ENCODE data around the gene RIMBP2. TPM values are rescaled to one million over a fixed set of nuclear protein-coding genes. Genes with fewer than 3 reads are reported as not detected.

RIMBP2 gene
- total RNA-seq, 2 donors from 2014 or later: 0.14 TPM; not detected in 1

DNA sequence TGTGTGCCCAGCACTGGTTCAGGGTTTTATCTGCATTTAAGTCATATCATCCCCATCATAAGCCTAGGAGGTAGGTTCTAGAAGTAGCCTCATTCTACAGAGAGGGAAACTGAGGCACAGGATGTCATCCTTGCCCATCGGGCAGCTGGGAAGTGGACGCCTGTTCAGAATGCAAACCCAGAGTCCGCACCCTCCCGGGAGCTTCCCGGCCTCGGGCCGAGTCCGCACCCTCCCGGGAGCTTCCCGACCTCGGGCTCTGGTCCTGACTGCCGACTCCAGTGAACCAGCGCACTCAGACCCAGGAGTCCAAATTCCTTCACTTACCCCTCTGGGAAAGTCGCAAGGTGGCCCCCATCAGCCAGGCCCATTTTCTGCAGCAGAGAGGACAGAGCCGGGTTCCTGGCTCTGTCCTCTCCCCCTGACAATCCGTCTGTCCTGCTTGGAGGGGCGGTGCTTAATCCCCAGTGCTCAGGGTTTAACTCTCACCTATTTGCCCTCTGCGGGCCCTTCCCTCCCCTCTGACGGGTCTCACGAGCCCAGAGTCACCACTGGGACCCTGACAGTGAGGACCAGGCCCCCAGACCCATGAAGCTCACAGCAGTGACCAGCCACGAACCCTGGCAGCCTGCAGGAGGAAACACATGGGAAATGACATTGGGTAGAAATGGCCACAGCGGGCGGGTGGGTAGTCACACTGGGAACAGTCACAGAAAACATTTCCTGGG is 236.5 kb downstream of the RIMBP2 start:
- Mint-ChIP-seq H3K27me3 (ENCODE audit: low read depth) (no peaks in the 10 kb centered on the region), H3K27ac (no peak overlapping the region), H3K4me1 (ENCODE audit: low read depth) (no peaks in the 10 kb centered on the region), H3K4me3 (no peak overlapping the region), H3K36me3 (ENCODE audit: insufficient read depth in 2 of 2) (no peaks in the 10 kb centered on the region), H3K9me3 (no peaks in the 10 kb centered on the region)
- ATAC-seq (replicated peaks in 1 of 2) (no peak), DNase-seq (no peak)

GRCh38 chr12:130478786-130479185 is 237.3 kb downstream of the RIMBP2 start:
- no peaks in the 10 kb centered on the region for H3K4me1 Mint-ChIP-seq (ENCODE audit: low read depth)
- no peak for ATAC-seq (replicated peaks in 1 of 2)
- no peak overlapping the region for H3K4me3 Mint-ChIP-seq
- no peaks in the 10 kb centered on the region for H3K9me3 Mint-ChIP-seq
- no peak for DNase-seq
- no peaks in the 10 kb centered on the region for H3K27me3 Mint-ChIP-seq (ENCODE audit: low read depth)
- no peaks in the 10 kb centered on the region for H3K36me3 Mint-ChIP-seq (ENCODE audit: insufficient read depth in 2 of 2)
- no peak overlapping the region for H3K27ac Mint-ChIP-seq

DNA sequence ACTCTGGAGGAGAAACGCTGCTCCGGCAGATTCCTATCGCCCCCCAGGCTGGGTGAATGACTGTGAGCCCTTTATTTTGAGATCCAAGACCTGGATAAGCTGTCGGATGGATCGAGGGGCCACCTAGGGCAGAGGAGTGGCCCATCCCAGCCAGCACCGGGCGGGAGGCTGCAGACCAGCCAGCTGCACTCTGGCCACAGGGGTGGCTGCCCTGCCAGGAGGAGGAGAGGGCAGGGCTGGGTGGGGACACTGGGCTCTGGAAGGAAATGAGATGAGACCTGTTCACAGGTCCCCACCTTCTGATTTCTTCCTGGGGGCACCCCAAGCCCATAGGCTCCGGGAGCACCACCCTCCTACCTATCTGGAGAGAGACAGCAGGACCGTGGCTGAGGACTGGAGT is 238.4 kb downstream of the RIMBP2 start:
- ATAC-seq (replicated peaks in 1 of 2): no peak
- Mint-ChIP-seq H3K27me3 (ENCODE audit: low read depth) (no peaks in the 10 kb centered on the region), H3K4me3 (no peak overlapping the region), H3K27ac (no peak overlapping the region), H3K36me3 (ENCODE audit: insufficient read depth in 2 of 2) (no peaks in the 10 kb centered on the region), H3K4me1 (ENCODE audit: low read depth) (no peaks in the 10 kb centered on the region), H3K9me3 (no peaks in the 10 kb centered on the region)
- DNase-seq: no peak

- no peak overlapping the region for H3K27ac Mint-ChIP-seq
- H3K9me3 Mint-ChIP-seq: no peaks in the 10 kb centered on the region
- DNase-seq (no peak), ATAC-seq (replicated peaks in 1 of 2) (no peak)
- H3K27me3 Mint-ChIP-seq (ENCODE audit: low read depth): no peaks in the 10 kb centered on the region
- no peaks in the 10 kb centered on the region for H3K4me1 Mint-ChIP-seq (ENCODE audit: low read depth)
- H3K36me3 Mint-ChIP-seq (ENCODE audit: insufficient read depth in 2 of 2): no peaks in the 10 kb centered on the region
- H3K4me3 Mint-ChIP-seq: no peak overlapping the region
These were observed 238.8 kb downstream of the RIMBP2 start for GRCh38 chr12:130477266-130477665.

DNA sequence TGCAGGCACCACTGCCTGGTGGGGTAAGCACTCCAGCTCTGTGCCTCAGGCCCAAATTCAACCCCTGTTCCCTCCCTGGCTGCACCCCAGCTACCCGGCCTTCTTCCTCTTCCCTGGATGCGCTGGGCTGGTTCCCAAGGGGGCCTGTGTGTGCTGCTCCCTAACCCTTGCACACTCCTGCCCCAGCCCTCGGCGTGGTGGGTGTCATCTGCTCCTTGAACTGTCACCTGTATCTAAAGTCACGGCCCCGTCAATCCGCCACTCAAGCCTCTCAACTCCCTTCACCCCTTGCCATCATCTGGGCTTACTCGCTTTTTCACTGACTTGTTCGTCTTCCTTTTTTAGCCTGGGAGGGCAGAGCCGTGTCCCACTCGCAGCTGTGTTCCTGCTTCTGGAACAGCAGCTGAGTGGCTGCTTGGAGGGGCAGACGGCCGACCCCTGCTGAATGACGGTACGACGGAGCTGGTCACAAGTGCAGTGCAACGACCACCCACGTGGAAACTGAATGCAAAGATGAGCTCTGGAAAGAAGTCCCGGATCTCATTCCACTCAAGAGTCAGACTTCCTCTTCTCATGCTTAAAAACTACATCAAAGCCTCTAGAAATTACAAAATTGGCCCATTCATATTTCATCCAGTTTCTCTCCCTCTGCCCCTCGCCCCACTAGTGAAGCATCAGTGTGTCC is 239.5 kb downstream of the RIMBP2 start:
- H3K4me1 Mint-ChIP-seq (ENCODE audit: low read depth): no peaks in the 10 kb centered on the region
- H3K9me3 Mint-ChIP-seq: no peaks in the 10 kb centered on the region
- no peaks in the 10 kb centered on the region for H3K36me3 Mint-ChIP-seq (ENCODE audit: insufficient read depth in 2 of 2)
- DNase-seq (no peak), ATAC-seq (replicated peaks in 1 of 2) (no peak)
- no peaks in the 10 kb centered on the region for H3K27me3 Mint-ChIP-seq (ENCODE audit: low read depth)
- no peak overlapping the region for H3K27ac Mint-ChIP-seq
- H3K4me3 Mint-ChIP-seq: no peak overlapping the region

DNA sequence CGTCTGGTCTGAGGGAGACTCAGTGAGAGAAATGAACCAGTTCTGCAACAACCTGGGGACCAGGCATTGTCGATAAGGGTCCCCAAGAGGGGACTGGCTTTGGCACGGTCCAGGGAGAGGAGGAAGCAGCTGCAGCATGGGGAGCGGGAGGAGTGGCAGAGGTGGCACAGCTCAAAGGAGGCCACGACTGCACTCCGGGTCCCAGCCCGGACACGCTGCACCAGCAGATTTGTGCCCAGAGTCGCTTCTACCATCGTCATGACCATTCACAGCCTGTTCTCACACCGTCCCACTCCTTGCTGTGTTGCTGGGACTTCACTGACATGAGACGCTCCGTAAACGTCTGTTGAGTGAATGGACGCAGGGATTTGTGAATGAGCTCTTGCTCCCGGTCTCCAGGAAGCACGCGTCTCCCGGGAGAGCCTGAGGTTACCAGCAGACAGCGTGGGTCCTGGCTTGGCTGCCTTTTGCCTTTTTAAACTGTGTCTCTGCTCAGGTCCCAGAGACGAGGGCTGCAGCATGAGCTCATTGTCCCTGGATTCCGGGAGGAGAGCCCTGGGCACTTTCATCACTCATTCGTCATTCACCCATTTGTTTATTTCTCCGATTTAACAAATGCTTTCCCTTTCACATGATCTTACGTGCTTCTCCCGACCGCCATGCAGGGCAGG is 241.4 kb downstream of the RIMBP2 start:
- Mint-ChIP-seq H3K4me1 (ENCODE audit: low read depth) (no peaks in the 10 kb centered on the region), H3K27me3 (ENCODE audit: low read depth) (no peaks in the 10 kb centered on the region), H3K9me3 (no peaks in the 10 kb centered on the region), H3K27ac (no peak overlapping the region), H3K36me3 (ENCODE audit: insufficient read depth in 2 of 2) (no peaks in the 10 kb centered on the region), H3K4me3 (no peak overlapping the region)
- no peak for ATAC-seq (replicated peaks in 1 of 2)
- no peak for DNase-seq

DNA sequence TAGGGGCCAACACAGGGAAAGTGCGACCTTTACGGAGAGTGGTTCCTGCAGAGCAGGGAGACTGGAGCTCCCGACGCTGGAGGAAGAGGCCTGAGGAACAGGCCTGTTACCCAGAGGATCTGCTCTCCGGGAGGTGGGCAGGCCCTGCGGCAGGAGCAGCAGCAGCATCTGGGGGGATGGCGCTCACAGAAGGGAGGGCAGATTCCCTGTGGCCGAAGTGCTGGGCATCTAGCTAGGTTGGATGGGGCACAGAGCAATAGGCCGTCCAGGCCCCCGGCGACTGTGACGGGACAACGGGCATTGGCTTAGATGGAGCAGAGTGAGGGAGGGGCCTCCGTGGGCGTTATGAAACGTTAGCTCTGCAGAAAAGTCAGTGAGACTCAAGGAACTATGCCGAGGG is 242.8 kb downstream of the RIMBP2 start:
- DNase-seq: no peak
- ATAC-seq (replicated peaks in 1 of 2): no peak
- H3K36me3 Mint-ChIP-seq (ENCODE audit: insufficient read depth in 2 of 2): no peaks in the 10 kb centered on the region
- H3K9me3 Mint-ChIP-seq: no peaks in the 10 kb centered on the region
- no peaks in the 10 kb centered on the region for H3K27me3 Mint-ChIP-seq (ENCODE audit: low read depth)
- no peak overlapping the region for H3K27ac Mint-ChIP-seq
- no peaks in the 10 kb centered on the region for H3K4me1 Mint-ChIP-seq (ENCODE audit: low read depth)
- H3K4me3 Mint-ChIP-seq: no peak overlapping the region

DNA sequence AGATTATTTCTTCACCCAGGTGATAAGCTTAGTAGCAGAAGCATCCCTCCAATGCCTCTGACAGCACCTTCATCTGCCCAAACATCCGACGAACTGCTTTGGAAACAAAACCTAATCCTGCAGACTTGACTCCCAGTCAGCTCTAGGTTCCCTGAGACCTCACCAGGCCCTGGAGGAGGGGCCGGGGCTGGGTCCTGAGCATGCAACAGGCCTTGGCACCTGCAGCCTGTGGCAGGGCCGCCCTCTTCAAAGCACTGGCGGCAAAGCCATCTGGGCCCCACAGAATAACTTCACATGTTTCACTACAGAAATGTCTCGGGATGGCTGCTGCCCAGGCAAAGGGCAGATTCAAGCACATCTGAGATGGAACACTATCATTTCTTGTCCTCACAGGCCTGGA is 245.1 kb downstream of the RIMBP2 start:
- Mint-ChIP-seq H3K9me3 (peaks cover 5 to 6% of the 10 kb centered on the region in 2 donors), H3K4me1 (ENCODE audit: low read depth) (no peaks in the 10 kb centered on the region), H3K4me3 (no peak overlapping the region), H3K36me3 (ENCODE audit: insufficient read depth in 2 of 2) (peaks cover 0 to 2% of the 10 kb centered on the region in 2 donors), H3K27me3 (ENCODE audit: low read depth) (no peaks in the 10 kb centered on the region), H3K27ac (no peak overlapping the region)
- no peak for ATAC-seq (replicated peaks in 1 of 2)
- no peak for DNase-seq

DNA sequence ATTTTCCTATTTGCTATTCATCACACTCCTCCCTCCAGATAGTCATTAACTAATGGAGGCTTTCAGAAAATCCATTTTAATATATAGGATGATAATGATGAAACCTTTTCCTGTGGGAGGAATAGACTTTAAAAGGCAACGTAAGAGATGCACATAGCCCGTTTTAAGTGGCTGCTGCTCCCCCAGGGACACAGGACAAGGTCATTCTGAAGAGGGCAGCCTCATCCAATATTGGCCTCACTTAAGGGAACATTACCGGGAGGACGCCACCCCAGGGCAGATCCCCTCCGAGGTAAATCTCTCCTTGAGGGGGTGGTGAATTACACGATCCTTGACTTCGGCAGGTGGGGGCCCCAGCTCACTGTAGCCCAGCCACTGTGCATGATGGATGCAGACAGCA is 246.5 kb downstream of the RIMBP2 start:
- ATAC-seq (replicated peaks in 1 of 2) (no peak), DNase-seq (no peak)
- Mint-ChIP-seq H3K27me3 (ENCODE audit: low read depth) (no peaks in the 10 kb centered on the region), H3K9me3 (peaks cover 6% of the 10 kb centered on the region in 2 donors), H3K4me3 (no peak overlapping the region), H3K4me1 (ENCODE audit: low read depth) (no peaks in the 10 kb centered on the region), H3K27ac (no peak overlapping the region), H3K36me3 (ENCODE audit: insufficient read depth in 2 of 2) (peaks cover 0 to 2% of the 10 kb centered on the region in 2 donors)

DNA sequence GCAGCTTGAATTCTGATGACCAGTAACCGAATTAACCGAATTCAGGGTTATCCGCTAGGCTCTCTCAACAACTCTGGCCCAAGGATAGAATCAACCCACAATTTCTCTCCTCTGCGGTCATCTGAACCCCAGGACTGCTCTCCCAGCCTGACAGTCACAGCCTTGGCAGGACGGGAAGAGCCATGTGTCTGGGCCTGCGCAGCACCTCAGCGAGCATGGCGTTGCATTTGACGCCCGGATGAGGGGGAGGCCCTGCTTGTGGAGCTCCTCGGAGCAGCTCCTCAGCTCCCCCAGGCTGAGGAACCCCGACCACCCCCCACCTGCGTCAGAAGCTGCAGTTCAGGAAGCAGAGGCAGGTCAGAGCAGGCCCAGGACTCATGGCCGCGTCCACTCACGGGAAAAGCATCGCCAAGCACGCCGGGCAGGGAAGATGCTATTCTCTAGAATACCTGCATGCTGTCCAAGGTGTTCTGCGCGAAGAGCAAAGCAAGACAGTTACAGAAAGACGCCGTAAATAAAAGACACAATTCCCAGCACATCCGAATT is 247.3 kb downstream of the RIMBP2 start:
- Mint-ChIP-seq H3K4me3 (no peak overlapping the region), H3K36me3 (ENCODE audit: insufficient read depth in 2 of 2) (peaks cover 0 to 2% of the 10 kb centered on the region in 2 donors), H3K9me3 (peaks cover 6% of the 10 kb centered on the region in 2 donors), H3K27ac (no peak overlapping the region), H3K27me3 (ENCODE audit: low read depth) (no peaks in the 10 kb centered on the region), H3K4me1 (ENCODE audit: low read depth) (no peaks in the 10 kb centered on the region)
- DNase-seq (no peak), ATAC-seq (replicated peaks in 1 of 2) (no peak)

- Mint-ChIP-seq H3K27me3 (ENCODE audit: low read depth) (no peaks in the 10 kb centered on the region), H3K9me3 (peaks cover 6% of the 10 kb centered on the region in 2 donors), H3K4me1 (ENCODE audit: low read depth) (no peaks in the 10 kb centered on the region), H3K4me3 (no peak overlapping the region), H3K36me3 (ENCODE audit: insufficient read depth in 2 of 2) (peaks cover 0 to 2% of the 10 kb centered on the region in 2 donors), H3K27ac (no peak overlapping the region)
- ATAC-seq (replicated peaks in 1 of 2) (no peak), DNase-seq (no peak)
These were observed 247.9 kb downstream of the RIMBP2 start for GRCh38 chr12:130468186-130468585.

- H3K36me3 Mint-ChIP-seq (ENCODE audit: insufficient read depth in 2 of 2): peaks cover 0 to 2% of the 10 kb centered on the region in 2 donors
- no peak for DNase-seq
- ATAC-seq (replicated peaks in 1 of 2): no peak
- H3K27ac Mint-ChIP-seq: no peak overlapping the region
- H3K9me3 Mint-ChIP-seq: peaks cover 6% of the 10 kb centered on the region in 2 donors
- no peaks in the 10 kb centered on the region for H3K27me3 Mint-ChIP-seq (ENCODE audit: low read depth)
- H3K4me1 Mint-ChIP-seq (ENCODE audit: low read depth): no peaks in the 10 kb centered on the region
- no peak overlapping the region for H3K4me3 Mint-ChIP-seq
These were observed 250.5 kb downstream of the RIMBP2 start for GRCh38 chr12:130465626-130466025.

- H3K4me3 Mint-ChIP-seq: no peak overlapping the region
- H3K27me3 Mint-ChIP-seq (ENCODE audit: low read depth): no peaks in the 10 kb centered on the region
- H3K4me1 Mint-ChIP-seq (ENCODE audit: low read depth): no peaks in the 10 kb centered on the region
- ATAC-seq (replicated peaks in 1 of 2): no peak
- peaks cover 6% of the 10 kb centered on the region in 2 donors for H3K9me3 Mint-ChIP-seq
- H3K27ac Mint-ChIP-seq: no peak overlapping the region
- no peak for DNase-seq
- peaks cover 0 to 2% of the 10 kb centered on the region in 2 donors for H3K36me3 Mint-ChIP-seq (ENCODE audit: insufficient read depth in 2 of 2)
These were observed 251.1 kb downstream of the RIMBP2 start for GRCh38 chr12:130465046-130465445.

Measured in activated T-cell treated with anti-CD3 and anti-CD28 coated beads, Interleukin-2, amount 50 U/mL, for 72 hours (primary cell).